GM12872 (cell line): ENCODE results near the gene RHPN2.

Experiments used
- TF ChIP-seq, protein P1 (sequence below): IDR thresholded peaks from 3 replicates; pipeline ENCODE4 v1.5.1; 2011; ENCODE audit warnings: low read depth, mild to moderate bottlenecking, low read length, moderate library complexity; ENCODE audit not compliant: insufficient read depth

RHPN2 gene

DNA sequence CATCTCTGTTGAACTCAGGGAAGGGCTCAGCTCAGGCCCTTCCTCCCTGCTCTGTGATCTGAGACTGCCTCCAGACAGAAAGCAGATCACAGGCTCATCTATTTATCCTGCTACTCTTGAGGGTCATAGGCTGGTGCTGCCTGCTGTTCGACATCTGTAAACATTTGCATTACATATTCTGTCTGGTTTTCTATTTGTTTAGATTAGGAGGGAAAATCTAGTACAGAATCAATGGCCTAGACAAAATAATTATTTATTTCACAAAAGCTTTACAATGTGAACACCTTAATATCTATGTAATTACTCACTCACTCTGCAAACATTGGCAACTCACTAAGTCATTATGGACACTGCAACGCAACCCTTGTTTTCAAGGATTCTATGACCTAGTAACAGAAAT, 135.9 kb downstream of the RHPN2 start:
- TF ChIP-seq, protein P1, sequence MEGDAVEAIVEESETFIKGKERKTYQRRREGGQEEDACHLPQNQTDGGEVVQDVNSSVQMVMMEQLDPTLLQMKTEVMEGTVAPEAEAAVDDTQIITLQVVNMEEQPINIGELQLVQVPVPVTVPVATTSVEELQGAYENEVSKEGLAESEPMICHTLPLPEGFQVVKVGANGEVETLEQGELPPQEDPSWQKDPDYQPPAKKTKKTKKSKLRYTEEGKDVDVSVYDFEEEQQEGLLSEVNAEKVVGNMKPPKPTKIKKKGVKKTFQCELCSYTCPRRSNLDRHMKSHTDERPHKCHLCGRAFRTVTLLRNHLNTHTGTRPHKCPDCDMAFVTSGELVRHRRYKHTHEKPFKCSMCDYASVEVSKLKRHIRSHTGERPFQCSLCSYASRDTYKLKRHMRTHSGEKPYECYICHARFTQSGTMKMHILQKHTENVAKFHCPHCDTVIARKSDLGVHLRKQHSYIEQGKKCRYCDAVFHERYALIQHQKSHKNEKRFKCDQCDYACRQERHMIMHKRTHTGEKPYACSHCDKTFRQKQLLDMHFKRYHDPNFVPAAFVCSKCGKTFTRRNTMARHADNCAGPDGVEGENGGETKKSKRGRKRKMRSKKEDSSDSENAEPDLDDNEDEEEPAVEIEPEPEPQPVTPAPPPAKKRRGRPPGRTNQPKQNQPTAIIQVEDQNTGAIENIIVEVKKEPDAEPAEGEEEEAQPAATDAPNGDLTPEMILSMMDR, result no peak
